ENCODE measurements around the gene TEX53.

DNA sequence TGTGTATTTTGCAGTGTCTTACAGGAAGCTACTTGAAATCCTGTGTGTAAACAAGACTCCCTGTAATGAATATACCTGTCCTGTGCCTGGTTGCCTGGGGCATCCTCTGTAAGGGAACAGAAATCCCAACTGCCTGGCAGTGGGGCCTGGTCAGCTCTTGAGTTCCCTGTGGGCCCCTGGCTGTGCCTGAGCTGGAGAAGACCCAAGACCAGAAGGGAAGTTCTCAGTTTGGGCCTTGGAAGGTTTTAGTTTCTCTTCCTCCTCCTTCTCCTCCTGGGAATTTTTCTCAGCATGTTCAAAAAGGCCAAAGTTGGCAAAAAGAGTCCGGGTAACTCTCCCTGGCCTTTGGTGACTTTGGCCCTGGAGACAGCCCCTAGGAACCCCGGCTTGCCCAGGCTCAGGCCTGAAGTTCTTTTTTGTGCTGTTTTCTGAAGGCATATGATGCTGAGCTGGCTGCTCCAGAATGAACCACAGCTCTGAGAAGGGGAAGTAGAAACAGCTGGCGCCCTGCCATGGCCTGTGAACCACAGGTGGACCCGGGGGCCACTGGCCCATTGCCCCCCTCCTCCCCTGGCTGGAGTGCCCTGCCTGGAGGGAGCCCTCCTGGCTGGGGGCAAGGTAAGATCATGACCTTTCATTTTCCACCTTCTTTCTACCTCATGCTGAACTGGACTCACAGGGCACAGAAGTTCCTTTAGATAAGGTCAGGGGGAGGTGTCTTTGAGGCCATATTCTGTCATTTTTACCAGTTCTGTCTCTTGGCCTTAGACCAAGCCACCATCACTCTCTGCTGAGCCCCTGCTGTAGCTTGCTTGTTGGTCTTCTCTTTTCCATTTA is 40.7 kb downstream of the TEX53 start:
- TF ChIP-seq, protein P1, sequence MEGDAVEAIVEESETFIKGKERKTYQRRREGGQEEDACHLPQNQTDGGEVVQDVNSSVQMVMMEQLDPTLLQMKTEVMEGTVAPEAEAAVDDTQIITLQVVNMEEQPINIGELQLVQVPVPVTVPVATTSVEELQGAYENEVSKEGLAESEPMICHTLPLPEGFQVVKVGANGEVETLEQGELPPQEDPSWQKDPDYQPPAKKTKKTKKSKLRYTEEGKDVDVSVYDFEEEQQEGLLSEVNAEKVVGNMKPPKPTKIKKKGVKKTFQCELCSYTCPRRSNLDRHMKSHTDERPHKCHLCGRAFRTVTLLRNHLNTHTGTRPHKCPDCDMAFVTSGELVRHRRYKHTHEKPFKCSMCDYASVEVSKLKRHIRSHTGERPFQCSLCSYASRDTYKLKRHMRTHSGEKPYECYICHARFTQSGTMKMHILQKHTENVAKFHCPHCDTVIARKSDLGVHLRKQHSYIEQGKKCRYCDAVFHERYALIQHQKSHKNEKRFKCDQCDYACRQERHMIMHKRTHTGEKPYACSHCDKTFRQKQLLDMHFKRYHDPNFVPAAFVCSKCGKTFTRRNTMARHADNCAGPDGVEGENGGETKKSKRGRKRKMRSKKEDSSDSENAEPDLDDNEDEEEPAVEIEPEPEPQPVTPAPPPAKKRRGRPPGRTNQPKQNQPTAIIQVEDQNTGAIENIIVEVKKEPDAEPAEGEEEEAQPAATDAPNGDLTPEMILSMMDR (IDR thresholded peaks at IDR 0.05): no peak
- no peak for TF ChIP-seq POLR2AphosphoS5 (IDR thresholded peaks at IDR 0.05)
